Right kidney (tissue), 1 donor: ENCODE results near the gene OSER1.
"Not testable (repeated sequence)": the region's sequence is repeated elsewhere in the genome, so short reads cannot be mapped to it uniquely, and the experiment has no call there.

ENCODE experiments used
- DNase-seq: peaks from one replicate; pipeline ENCODE4 v3.0.0-alpha.2; 2016

The OSER1 gene

GRCh38 chr20:44203161-44203560 lies 7.4 kb downstream of the OSER1 start:
- no peak for DNase-seq

GRCh38 chr20:44200983-44201382 lies 9.6 kb downstream of the OSER1 start:
- DNase-seq = no peak

- no peak for DNase-seq
Observed at GRCh38 chr20:44200371-44200770, 10.2 kb downstream of the OSER1 start.

GRCh38 chr20:44199877-44200276 lies 10.7 kb downstream of the OSER1 start:
- no peak for DNase-seq

- DNase-seq = no peak
Observed at GRCh38 chr20:44198872-44199271, 11.7 kb downstream of the OSER1 start.

GRCh38 chr20:44196271-44196670 lies 14.3 kb downstream of the OSER1 start:
- no peak for DNase-seq

GRCh38 chr20:44195605-44196004 lies 15.0 kb downstream of the OSER1 start:
- DNase-seq = no peak

GRCh38 chr20:44193801-44194200 lies 16.8 kb downstream of the OSER1 start:
- no peak for DNase-seq

GRCh38 chr20:44191640-44192039 lies 18.9 kb downstream of the OSER1 start:
- DNase-seq = not testable (repeated sequence)

GRCh38 chr20:44190197-44190852 lies 20.2 kb downstream of the OSER1 start:
- peak; percentile 49 for DNase-seq

GRCh38 chr20:44188752-44189151 lies 21.8 kb downstream of the OSER1 start:
- DNase-seq = no peak

GRCh38 chr20:44187772-44188709 lies 22.5 kb downstream of the OSER1 start:
- DNase-seq = peak; percentile 25

GRCh38 chr20:44187054-44187771 lies 23.4 kb downstream of the OSER1 start, which contains the start of gene JPH2:
Gene JPH2 (minus strand): TSS chr20:44187188. CDS start chr20:44186705, 483 bp downstream.
- DNase-seq = peak; percentile 67

- DNase-seq = no peak
Observed at GRCh38 chr20:44186674-44187053, 23.9 kb downstream of the OSER1 start.

- no peak for DNase-seq
Observed at GRCh38 chr20:44186201-44186600, 24.4 kb downstream of the OSER1 start.

- no peak for DNase-seq
Observed at GRCh38 chr20:44185574-44185973, 25.0 kb downstream of the OSER1 start.

- DNase-seq = no peak
Observed at GRCh38 chr20:44183282-44183681, 27.3 kb downstream of the OSER1 start.

GRCh38 chr20:44182863-44183262 lies 27.7 kb downstream of the OSER1 start:
- no peak for DNase-seq

- DNase-seq = no peak
Observed at GRCh38 chr20:44182135-44182765, 28.3 kb downstream of the OSER1 start.

GRCh38 chr20:44181611-44182010 lies 29.0 kb downstream of the OSER1 start:
- no peak for DNase-seq

- no peak for DNase-seq
Observed at GRCh38 chr20:44180814-44181213, 29.8 kb downstream of the OSER1 start.

- no peak for DNase-seq
Observed at GRCh38 chr20:44176833-44177534, 33.6 kb downstream of the OSER1 start.
